Measurements from ENCODE around the gene CASP14. TPM values are rescaled to one million over a fixed set of nuclear protein-coding genes. Genes with fewer than 3 reads are reported as not detected.

CASP14 gene
- total and polyA plus RNA-seq, 2 experiments from 2014 or later, result not detected

DNA sequence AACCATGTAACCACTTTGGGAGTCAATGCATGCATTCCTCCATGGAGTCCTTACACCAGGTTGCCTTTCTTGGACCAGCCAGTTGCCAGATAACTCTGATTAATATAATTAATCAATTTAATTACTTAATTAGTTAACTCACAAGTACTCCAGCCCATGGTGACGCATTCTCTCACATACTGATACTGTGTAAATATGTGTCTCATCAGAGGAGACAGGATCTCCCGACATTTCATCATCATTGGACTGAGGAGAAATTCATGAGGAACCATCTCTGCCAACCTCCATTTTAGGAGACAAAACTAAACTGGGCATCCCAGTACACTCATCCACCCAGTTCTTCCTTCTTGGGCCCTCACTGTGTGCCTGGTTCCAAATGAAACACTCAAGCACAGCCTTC, 6.5 kb upstream of the CASP14 start:
- H3F3A ChIP-seq (replicated peaks; ENCODE audit: low read depth), result no peaks in the 10 kb centered on the region
- Mint-ChIP-seq H3K27me3 (ENCODE audit: insufficient read depth, low read depth, poor library complexity) (no peaks in the 10 kb centered on the region), H3K4me3 (no peak overlapping the region), H3K36me3 (ENCODE audit: low read depth) (peaks cover 11% of the 10 kb centered on the region), H3K27ac (no peak overlapping the region), H3K9me3 (peaks cover 56% of the 10 kb centered on the region), H3K4me1 (no peaks in the 10 kb centered on the region; the same call in 2 of the 3 replicates)
- H4K20me1 ChIP-seq (replicated peaks; ENCODE audit: insufficient read depth), result no peaks in the 10 kb centered on the region
- no peak for DNase-seq (ENCODE audit: low spot score)
- H3K79me2 ChIP-seq (replicated peaks; ENCODE audit: insufficient read depth), result no peaks in the 10 kb centered on the region
- H2AFZ ChIP-seq, result no peak overlapping the region
- no peaks in the 10 kb centered on the region for H3K36me3 ChIP-seq (ENCODE audit: insufficient read depth)
- no peaks in the 10 kb centered on the region for H3K9me2 ChIP-seq (ENCODE audit: insufficient read depth)
- no peak overlapping the region for H3K27ac ChIP-seq (ENCODE audit: low read depth)
- peaks cover 4% of the 10 kb centered on the region; the same call in 1 of the 2 replicates for H3K4me1 ChIP-seq (ENCODE audit: insufficient read depth)
- no peak overlapping the region for H3K4me2 ChIP-seq
- TF ChIP-seq, protein P1, sequence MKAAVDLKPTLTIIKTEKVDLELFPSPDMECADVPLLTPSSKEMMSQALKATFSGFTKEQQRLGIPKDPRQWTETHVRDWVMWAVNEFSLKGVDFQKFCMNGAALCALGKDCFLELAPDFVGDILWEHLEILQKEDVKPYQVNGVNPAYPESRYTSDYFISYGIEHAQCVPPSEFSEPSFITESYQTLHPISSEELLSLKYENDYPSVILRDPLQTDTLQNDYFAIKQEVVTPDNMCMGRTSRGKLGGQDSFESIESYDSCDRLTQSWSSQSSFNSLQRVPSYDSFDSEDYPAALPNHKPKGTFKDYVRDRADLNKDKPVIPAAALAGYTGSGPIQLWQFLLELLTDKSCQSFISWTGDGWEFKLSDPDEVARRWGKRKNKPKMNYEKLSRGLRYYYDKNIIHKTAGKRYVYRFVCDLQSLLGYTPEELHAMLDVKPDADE (IDR thresholded peaks at IDR 0.05), result no peak
- no peak for TF ChIP-seq ZNF331 (CRISPR knock-in tag; IDR thresholded peaks at IDR 0.05; ENCODE audit: low read depth)
- no peak for TF ChIP-seq NANOG (IDR thresholded peaks at IDR 0.05; ENCODE audit: borderline replicate concordance)
- no peak for TF ChIP-seq ZNF114 (CRISPR knock-in tag; IDR thresholded peaks at IDR 0.05)
- no peak overlapping the region for H3K4me3 ChIP-seq
- ATAC-seq, result no peak
- no peaks in the 10 kb centered on the region for H3K27me3 ChIP-seq (ENCODE audit: insufficient read depth)

DNA sequence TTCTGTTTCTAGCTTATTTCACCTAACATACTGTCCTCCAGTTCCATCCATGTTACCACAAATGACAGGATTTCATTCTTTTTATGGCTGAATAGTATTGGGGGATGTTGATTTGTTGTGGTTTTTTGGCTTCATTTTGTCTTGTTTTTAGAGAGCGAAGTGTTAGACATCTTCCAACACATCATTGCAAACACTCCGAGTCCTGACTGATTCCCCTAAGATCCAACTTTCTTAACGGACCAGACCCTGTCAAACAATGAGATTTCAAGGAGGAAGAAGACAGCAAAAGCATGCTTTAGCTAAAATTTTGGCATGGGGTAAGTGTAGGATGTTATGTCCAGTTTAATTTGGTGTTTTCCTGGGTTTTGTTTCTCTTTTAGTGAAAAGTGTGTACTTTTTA, 3.8 kb upstream of the CASP14 start:
- H3K36me3 ChIP-seq (ENCODE audit: insufficient read depth), result no peaks in the 10 kb centered on the region
- H3K4me3 Mint-ChIP-seq, result no peak overlapping the region
- no peak overlapping the region for H2AFZ ChIP-seq
- H3K27me3 Mint-ChIP-seq (ENCODE audit: insufficient read depth, low read depth, poor library complexity), result no peaks in the 10 kb centered on the region
- DNase-seq (ENCODE audit: low spot score) (no peak), ATAC-seq (no peak)
- H3K36me3 Mint-ChIP-seq (ENCODE audit: low read depth), result peaks cover 11% of the 10 kb centered on the region
- H3K79me2 ChIP-seq (replicated peaks; ENCODE audit: insufficient read depth), result no peaks in the 10 kb centered on the region
- H4K20me1 ChIP-seq (replicated peaks; ENCODE audit: insufficient read depth), result no peaks in the 10 kb centered on the region
- H3K27ac Mint-ChIP-seq, result no peak overlapping the region
- H3K4me1 ChIP-seq (ENCODE audit: insufficient read depth), result no peaks in the 10 kb centered on the region
- H3K27ac ChIP-seq (ENCODE audit: low read depth), result no peak overlapping the region
- no peak overlapping the region for H3K4me2 ChIP-seq
- H3K4me1 Mint-ChIP-seq, result no peaks in the 10 kb centered on the region
- no peaks in the 10 kb centered on the region for H3F3A ChIP-seq (replicated peaks; ENCODE audit: low read depth)
- H3K9me2 ChIP-seq (ENCODE audit: insufficient read depth), result 0 out of 2 replicates have a peak, but pooled peaks cover 3% of the 10 kb centered on the region
- no peaks in the 10 kb centered on the region for H3K27me3 ChIP-seq (ENCODE audit: insufficient read depth)
- H3K4me3 ChIP-seq, result no peak overlapping the region
- peaks cover 66% of the 10 kb centered on the region for H3K9me3 Mint-ChIP-seq
- no peak for TF ChIP-seq CREB1 (CRISPR knock-in tag; IDR thresholded peaks at IDR 0.05; ENCODE audit: low read depth)
- TF ChIP-seq, protein P2, sequence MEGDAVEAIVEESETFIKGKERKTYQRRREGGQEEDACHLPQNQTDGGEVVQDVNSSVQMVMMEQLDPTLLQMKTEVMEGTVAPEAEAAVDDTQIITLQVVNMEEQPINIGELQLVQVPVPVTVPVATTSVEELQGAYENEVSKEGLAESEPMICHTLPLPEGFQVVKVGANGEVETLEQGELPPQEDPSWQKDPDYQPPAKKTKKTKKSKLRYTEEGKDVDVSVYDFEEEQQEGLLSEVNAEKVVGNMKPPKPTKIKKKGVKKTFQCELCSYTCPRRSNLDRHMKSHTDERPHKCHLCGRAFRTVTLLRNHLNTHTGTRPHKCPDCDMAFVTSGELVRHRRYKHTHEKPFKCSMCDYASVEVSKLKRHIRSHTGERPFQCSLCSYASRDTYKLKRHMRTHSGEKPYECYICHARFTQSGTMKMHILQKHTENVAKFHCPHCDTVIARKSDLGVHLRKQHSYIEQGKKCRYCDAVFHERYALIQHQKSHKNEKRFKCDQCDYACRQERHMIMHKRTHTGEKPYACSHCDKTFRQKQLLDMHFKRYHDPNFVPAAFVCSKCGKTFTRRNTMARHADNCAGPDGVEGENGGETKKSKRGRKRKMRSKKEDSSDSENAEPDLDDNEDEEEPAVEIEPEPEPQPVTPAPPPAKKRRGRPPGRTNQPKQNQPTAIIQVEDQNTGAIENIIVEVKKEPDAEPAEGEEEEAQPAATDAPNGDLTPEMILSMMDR (conservative IDR thresholded peaks at IDR 0.05; ENCODE audit: low read depth in 2 of 2), result no peak
- TF ChIP-seq, protein P1 (IDR thresholded peaks at IDR 0.05), result no peak
- no peak for TF ChIP-seq EZH2 (IDR thresholded peaks at IDR 0.05; ENCODE audit: low read depth, unreplicated experiment)
- TF ChIP-seq, protein P3, sequence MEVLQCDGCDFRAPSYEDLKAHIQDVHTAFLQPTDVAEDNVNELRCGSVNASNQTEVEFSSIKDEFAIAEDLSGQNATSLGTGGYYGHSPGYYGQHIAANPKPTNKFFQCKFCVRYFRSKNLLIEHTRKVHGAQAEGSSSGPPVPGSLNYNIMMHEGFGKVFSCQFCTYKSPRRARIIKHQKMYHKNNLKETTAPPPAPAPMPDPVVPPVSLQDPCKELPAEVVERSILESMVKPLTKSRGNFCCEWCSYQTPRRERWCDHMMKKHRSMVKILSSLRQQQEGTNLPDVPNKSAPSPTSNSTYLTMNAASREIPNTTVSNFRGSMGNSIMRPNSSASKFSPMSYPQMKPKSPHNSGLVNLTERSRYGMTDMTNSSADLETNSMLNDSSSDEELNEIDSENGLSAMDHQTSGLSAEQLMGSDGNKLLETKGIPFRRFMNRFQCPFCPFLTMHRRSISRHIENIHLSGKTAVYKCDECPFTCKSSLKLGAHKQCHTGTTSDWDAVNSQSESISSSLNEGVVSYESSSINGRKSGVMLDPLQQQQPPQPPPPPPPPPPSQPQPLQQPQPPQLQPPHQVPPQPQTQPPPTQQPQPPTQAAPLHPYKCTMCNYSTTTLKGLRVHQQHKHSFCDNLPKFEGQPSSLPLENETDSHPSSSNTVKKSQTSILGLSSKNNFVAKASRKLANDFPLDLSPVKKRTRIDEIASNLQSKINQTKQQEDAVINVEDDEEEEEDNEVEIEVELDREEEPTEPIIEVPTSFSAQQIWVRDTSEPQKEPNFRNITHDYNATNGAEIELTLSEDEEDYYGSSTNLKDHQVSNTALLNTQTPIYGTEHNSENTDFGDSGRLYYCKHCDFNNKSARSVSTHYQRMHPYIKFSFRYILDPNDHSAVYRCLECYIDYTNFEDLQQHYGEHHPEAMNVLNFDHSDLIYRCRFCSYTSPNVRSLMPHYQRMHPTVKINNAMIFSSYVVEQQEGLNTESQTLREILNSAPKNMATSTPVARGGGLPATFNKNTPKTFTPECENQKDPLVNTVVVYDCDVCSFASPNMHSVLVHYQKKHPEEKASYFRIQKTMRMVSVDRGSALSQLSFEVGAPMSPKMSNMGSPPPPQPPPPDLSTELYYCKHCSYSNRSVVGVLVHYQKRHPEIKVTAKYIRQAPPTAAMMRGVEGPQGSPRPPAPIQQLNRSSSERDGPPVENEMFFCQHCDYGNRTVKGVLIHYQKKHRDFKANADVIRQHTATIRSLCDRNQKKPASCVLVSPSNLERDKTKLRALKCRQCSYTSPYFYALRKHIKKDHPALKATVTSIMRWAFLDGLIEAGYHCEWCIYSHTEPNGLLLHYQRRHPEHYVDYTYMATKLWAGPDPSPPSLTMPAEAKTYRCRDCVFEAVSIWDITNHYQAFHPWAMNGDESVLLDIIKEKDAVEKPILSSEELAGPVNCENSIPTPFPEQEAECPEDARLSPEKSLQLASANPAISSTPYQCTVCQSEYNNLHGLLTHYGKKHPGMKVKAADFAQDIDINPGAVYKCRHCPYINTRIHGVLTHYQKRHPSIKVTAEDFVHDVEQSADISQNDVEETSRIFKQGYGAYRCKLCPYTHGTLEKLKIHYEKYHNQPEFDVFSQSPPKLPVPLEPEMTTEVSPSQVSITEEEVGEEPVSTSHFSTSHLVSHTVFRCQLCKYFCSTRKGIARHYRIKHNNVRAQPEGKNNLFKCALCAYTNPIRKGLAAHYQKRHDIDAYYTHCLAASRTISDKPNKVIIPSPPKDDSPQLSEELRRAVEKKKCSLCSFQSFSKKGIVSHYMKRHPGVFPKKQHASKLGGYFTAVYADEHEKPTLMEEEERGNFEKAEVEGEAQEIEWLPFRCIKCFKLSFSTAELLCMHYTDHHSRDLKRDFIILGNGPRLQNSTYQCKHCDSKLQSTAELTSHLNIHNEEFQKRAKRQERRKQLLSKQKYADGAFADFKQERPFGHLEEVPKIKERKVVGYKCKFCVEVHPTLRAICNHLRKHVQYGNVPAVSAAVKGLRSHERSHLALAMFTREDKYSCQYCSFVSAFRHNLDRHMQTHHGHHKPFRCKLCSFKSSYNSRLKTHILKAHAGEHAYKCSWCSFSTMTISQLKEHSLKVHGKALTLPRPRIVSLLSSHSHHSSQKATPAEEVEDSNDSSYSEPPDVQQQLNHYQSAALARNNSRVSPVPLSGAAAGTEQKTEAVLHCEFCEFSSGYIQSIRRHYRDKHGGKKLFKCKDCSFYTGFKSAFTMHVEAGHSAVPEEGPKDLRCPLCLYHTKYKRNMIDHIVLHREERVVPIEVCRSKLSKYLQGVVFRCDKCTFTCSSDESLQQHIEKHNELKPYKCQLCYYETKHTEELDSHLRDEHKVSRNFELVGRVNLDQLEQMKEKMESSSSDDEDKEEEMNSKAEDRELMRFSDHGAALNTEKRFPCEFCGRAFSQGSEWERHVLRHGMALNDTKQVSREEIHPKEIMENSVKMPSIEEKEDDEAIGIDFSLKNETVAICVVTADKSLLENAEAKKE (CRISPR knock-in tag; IDR thresholded peaks at IDR 0.05), result no peak
